Neural cell (in vitro differentiated cells): ENCODE data around the gene ZNF831. TPM values are rescaled to one million over a fixed set of nuclear protein-coding genes. Genes with fewer than 3 reads are reported as not detected.

Source experiments
- H2AFZ ChIP-seq: fragments of 200-600, 300-800 bp; sonication (generic), shearing (Covaris generic); 2 replicates; pipeline ENCODE4 v1.6.0; 2014; ENCODE audit warnings: low read depth, mild to moderate bottlenecking, antibody characterized with exemption, low read length, moderate library complexity
- H3F3A ChIP-seq: fragments of 200-600 bp; shearing (Covaris generic); 2 replicates; pipeline ENCODE4 v1.6.1; 2016; ENCODE audit warnings: mild to moderate bottlenecking, moderate library complexity, mixed read lengths, antibody characterized with exemption, low read length; ENCODE audit not compliant: insufficient read depth, poor library complexity, severe bottlenecking
- H3K27ac ChIP-seq: fragments of 200-600, 300-800 bp; sonication (generic), shearing (Covaris generic); 2 replicates; pipeline ENCODE4 v1.5.1; 2014; ENCODE audit warnings: mild to moderate bottlenecking, low read length, moderate library complexity
- H3K27me3 ChIP-seq: fragments of 300-800, 200-600 bp; sonication (generic), shearing (Covaris generic); 2 replicates; pipeline ENCODE4 v1.6.0; 2014; ENCODE audit warnings: mild to moderate bottlenecking, low read depth, low read length, moderate library complexity; ENCODE audit not compliant: insufficient read depth
- H3K36me3 ChIP-seq: fragments of 300-800, 200-600 bp; sonication (generic), shearing (Covaris generic); 2 replicates; pipeline ENCODE4 v1.5.1; 2014; ENCODE audit warnings: mild to moderate bottlenecking, antibody characterized with exemption, low read length, moderate library complexity; ENCODE audit not compliant: insufficient read depth
- H3K4me2 ChIP-seq: fragments of 300-800, 200-600 bp; sonication (generic), shearing (Covaris generic); 2 replicates; pipeline ENCODE4 v1.6.0; 2014; ENCODE audit warnings: mild to moderate bottlenecking, low read length
- H3K4me3 ChIP-seq: fragments of 300-800, 200-600 bp; sonication (generic), shearing (Covaris generic); 2 replicates; pipeline ENCODE4 v1.5.1; 2014; ENCODE audit warnings: mild to moderate bottlenecking, low read length, moderate library complexity
- H3K79me2 ChIP-seq: fragments of 200-600 bp; shearing (Covaris generic); replicated peaks from 2 replicates; pipeline ENCODE4 v1.6.0; 2014; ENCODE audit warnings: mild to moderate bottlenecking, low read length, moderate library complexity; ENCODE audit not compliant: insufficient read depth
- H3K9ac ChIP-seq: fragments of 300-800, 200-600 bp; sonication (generic), shearing (Covaris generic); 2 replicates; pipeline ENCODE4 v1.6.1; 2016; ENCODE audit warnings: mild to moderate bottlenecking, low read length, mixed read lengths
- H3K9me2 ChIP-seq: fragments of 200-600 bp; shearing (Covaris generic); 2 replicates; pipeline ENCODE4 v1.6.1; 2016; ENCODE audit warnings: mild to moderate bottlenecking, low read length, mixed read lengths; ENCODE audit not compliant: insufficient read depth
- H3K9me3 ChIP-seq: fragments of 200-600, 300-800 bp; sonication (generic), shearing (Covaris generic); 2 replicates; pipeline ENCODE4 v1.6.1; 2016; ENCODE audit warnings: mild to moderate bottlenecking, mixed run types, low read length, moderate library complexity, mixed read lengths
- H4K20me1 ChIP-seq: fragments of 200-600 bp; shearing (Covaris generic); 2 replicates; pipeline ENCODE4 v1.6.1; 2016; ENCODE audit warnings: mild to moderate bottlenecking, mixed run types; ENCODE audit not compliant: insufficient read depth
- CTCF ChIP-seq: fragments of 450-650 bp; IDR thresholded peaks from 2 replicates; pipeline ENCODE4 v1.5.1; 2014; ENCODE audit warnings: antibody characterized with exemption, mild to moderate bottlenecking, moderate library complexity; ENCODE audit not compliant: poor library complexity, severe bottlenecking
- EP300 ChIP-seq: fragments of 450-650 bp; conservative IDR thresholded peaks from 2 replicates; pipeline ENCODE4 v1.6.1; 2014; ENCODE audit warnings: antibody characterized with exemption, mild to moderate bottlenecking, moderate library complexity; ENCODE audit not compliant: poor library complexity, severe bottlenecking
- EZH2 ChIP-seq: fragments of 200-600, 300-800 bp; shearing (Covaris generic), sonication (generic); IDR thresholded peaks from 2 replicates; pipeline ENCODE4 v1.6.1; 2014; ENCODE audit warnings: antibody characterized with exemption, low read length, borderline replicate concordance, mild to moderate bottlenecking; ENCODE audit not compliant: insufficient read depth, poor library complexity, severe bottlenecking
- POLR2AphosphoS5 ChIP-seq: IDR thresholded peaks from 2 replicates; pipeline ENCODE4 v1.6.1; 2012
- RAD21 ChIP-seq: fragments of 450-650 bp; conservative IDR thresholded peaks from 2 replicates; pipeline ENCODE4 v1.6.1; 2014; ENCODE audit warnings: antibody characterized with exemption, mild to moderate bottlenecking, moderate library complexity
- REST ChIP-seq: IDR thresholded peaks from 2 replicates; pipeline ENCODE4 v1.6.1; 2012; ENCODE audit warnings: borderline replicate concordance
- SMC3 ChIP-seq: fragments of 450-650 bp; conservative IDR thresholded peaks from 2 replicates; pipeline ENCODE4 v1.6.1; 2014; ENCODE audit warnings: antibody characterized with exemption, mild to moderate bottlenecking, moderate library complexity; ENCODE audit not compliant: poor library complexity
- polyA plus RNA-seq: library from polyadenylated mRNA; depleted of rRNA; stranded (reverse); fragments of >200 nt; gene quantifications from 2 replicates; pipeline ENCODE4 v1.2.3, GENCODE V29; 2014

The ZNF831 gene
- polyA plus RNA-seq, 1 donor from 2014 or later: not detected

DNA sequence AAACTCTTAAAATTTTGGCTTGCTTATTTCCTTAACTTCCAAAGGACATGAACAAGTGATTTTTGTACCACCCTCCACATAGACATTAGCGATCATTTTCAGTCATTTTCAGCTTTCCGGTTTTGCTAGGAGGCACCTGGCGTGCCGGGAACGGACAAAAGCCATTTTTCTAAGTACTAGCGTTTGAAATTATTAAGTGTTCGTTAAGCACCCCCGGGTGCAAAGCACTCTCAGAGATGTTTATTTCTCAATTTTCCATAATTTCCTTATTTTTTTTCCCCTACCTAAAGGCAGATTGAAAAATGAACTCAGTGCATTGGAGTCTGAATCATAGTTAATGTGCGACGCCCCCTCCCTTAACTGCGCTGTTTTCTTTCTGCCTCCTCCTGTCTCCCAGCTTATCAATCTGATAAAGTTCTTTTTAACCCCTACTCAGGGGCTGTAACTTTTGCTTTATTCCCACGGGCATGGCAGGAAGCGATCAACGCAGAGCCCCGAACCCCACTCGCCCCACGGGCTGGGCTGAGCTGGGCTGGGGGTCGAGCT lies 58.2 kb downstream of the ZNF831 start:
- no peaks in the 10 kb centered on the region for H3K9me3 ChIP-seq
- H2AFZ ChIP-seq: no peak overlapping the region
- no peaks in the 10 kb centered on the region for H4K20me1 ChIP-seq
- H3K79me2 ChIP-seq: no peaks in the 10 kb centered on the region
- H3K36me3 ChIP-seq: no peaks in the 10 kb centered on the region
- H3K9me2 ChIP-seq: no peaks in the 10 kb centered on the region
- H3K4me3 ChIP-seq: peak overlapping the region; percentile 59
- no peaks in the 10 kb centered on the region for H3K27me3 ChIP-seq
- no peak overlapping the region for H3K27ac ChIP-seq
- H3F3A ChIP-seq: no peaks in the 10 kb centered on the region
- no peak overlapping the region for H3K4me2 ChIP-seq
- no peak for TF ChIP-seq REST
- TF ChIP-seq EP300: no peak
- no peak for TF ChIP-seq POLR2AphosphoS5
- TF ChIP-seq CTCF: no peak
- H3K9ac ChIP-seq: no peak overlapping the region

DNA sequence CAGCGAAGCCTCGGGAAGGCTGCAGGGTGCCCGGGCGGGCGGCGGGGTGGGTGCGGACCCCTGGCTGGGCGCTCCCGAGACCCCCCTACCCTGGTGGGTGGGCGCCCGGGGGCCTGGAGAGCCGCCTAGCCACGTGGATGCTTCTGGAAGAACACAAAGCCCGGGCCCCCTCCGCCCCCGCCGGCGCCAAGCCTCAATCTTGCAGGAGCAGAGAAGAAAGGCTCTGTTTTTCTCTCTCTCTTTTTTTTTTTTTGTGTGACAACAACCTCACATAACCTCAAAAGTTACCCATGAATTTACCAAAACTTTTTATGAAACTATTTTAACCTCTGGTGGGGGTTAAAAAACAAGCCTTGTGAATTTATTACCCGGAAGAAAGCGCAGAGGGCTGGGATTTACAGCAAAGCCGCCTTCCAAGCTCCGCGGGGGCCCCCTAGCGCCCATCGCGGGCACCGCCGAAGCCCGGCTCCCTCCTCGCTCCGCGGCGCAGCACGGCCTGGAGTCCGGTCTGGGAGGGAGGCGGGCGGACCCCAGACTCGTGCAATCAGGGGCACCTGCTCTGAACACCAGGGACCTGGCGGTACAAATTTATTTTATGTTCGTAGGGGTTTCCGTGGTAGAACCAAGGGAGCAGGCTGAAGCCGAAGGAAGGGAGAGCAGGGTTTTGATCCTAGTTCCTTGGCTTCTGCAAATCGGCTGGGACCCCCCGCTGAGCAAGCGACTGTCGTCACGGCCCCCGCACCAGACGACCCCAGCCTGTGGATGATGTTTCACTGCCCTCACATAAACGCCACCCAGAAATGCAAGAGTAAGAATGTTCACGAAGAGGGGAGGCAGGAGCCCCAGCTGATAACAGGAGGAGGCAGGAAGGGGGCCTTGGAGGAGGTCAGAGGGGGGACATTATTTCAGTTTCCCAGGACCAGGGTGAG lies 58.9 kb downstream of the ZNF831 start:
- peak overlapping the region; percentile 59 for H3K4me3 ChIP-seq
- H3K9ac ChIP-seq: peak overlapping the region; percentile 52
- H3K9me3 ChIP-seq: no peaks in the 10 kb centered on the region
- no peaks in the 10 kb centered on the region for H3K36me3 ChIP-seq
- peak overlapping the region; percentile 41 for H2AFZ ChIP-seq
- no peaks in the 10 kb centered on the region for H3F3A ChIP-seq
- H3K27me3 ChIP-seq: no peaks in the 10 kb centered on the region
- peak; percentile 97 for TF ChIP-seq CTCF
- peak; percentile 98 for TF ChIP-seq RAD21
- TF ChIP-seq SMC3: peak; percentile 96
- TF ChIP-seq EZH2: no peak
- H3K9me2 ChIP-seq: no peaks in the 10 kb centered on the region
- no peaks in the 10 kb centered on the region for H4K20me1 ChIP-seq
- peak overlapping the region; percentile 10 for H3K4me2 ChIP-seq
- H3K27ac ChIP-seq: peak overlapping the region; percentile 11
- H3K79me2 ChIP-seq: no peaks in the 10 kb centered on the region
